ENCODE results near the gene TLL2.

TLL2 gene

GRCh38 chr10:96397902-96398301 lies 115.8 kb downstream of the TLL2 start:
- no peaks in the 10 kb centered on the region for H3F3A ChIP-seq (ENCODE audit: low read depth)
- H3K36me3 ChIP-seq (ENCODE audit: insufficient read depth, low read length): no peaks in the 10 kb centered on the region
- no peaks in the 10 kb centered on the region for H3K4me1 ChIP-seq (ENCODE audit: insufficient read depth, low read length, poor library complexity, severe bottlenecking)
- no peaks in the 10 kb centered on the region for H3K9me2 ChIP-seq (replicated peaks; ENCODE audit: low read depth, low read length)
- no peak for TF ChIP-seq CTCF (conservative IDR thresholded peaks at IDR 0.05; ENCODE audit: low read length)
- TF ChIP-seq EZH2phosphoT487 (IDR thresholded peaks at IDR 0.05; ENCODE audit: borderline replicate concordance): no peak
- no peaks in the 10 kb centered on the region for H3K9me3 ChIP-seq (ENCODE audit: insufficient read depth, low read depth, low read length)
- H3K27me3 ChIP-seq (ENCODE audit: insufficient read depth, low read length, poor library complexity, severe bottlenecking): no peaks in the 10 kb centered on the region
- no peaks in the 10 kb centered on the region for H4K20me1 ChIP-seq (ENCODE audit: insufficient read depth, low read length, poor library complexity, severe bottlenecking)
- no peaks in the 10 kb centered on the region for H3K79me2 ChIP-seq (ENCODE audit: insufficient read depth, low read length)
- no peak overlapping the region for H3K4me2 ChIP-seq (ENCODE audit: low read depth, low read length, poor library complexity, severe bottlenecking)
- H2AFZ ChIP-seq (ENCODE audit: low read length): no peak overlapping the region
- H3K4me3 ChIP-seq (ENCODE audit: low read length, poor library complexity, severe bottlenecking): no peak overlapping the region
- no peak overlapping the region for H3K9ac ChIP-seq (ENCODE audit: low read depth, low read length, poor library complexity, severe bottlenecking)

- Histone ChIP-seq H2AFZ (ENCODE audit: low read length) (no peak overlapping the region), H3K27me3 (ENCODE audit: insufficient read depth, low read length, poor library complexity, severe bottlenecking) (no peaks in the 10 kb centered on the region), H3F3A (ENCODE audit: low read depth) (no peaks in the 10 kb centered on the region), H3K4me3 (ENCODE audit: low read length, poor library complexity, severe bottlenecking) (no peak overlapping the region), H3K4me2 (ENCODE audit: low read depth, low read length, poor library complexity, severe bottlenecking) (no peak overlapping the region), H3K4me1 (ENCODE audit: insufficient read depth, low read length, poor library complexity, severe bottlenecking) (no peaks in the 10 kb centered on the region), H3K79me2 (ENCODE audit: insufficient read depth, low read length) (no peaks in the 10 kb centered on the region), H3K36me3 (ENCODE audit: insufficient read depth, low read length) (no peaks in the 10 kb centered on the region), H4K20me1 (ENCODE audit: insufficient read depth, low read length, poor library complexity, severe bottlenecking) (no peaks in the 10 kb centered on the region), H3K9me3 (ENCODE audit: insufficient read depth, low read depth, low read length) (no peaks in the 10 kb centered on the region), H3K9me2 (replicated peaks; ENCODE audit: low read depth, low read length) (no peaks in the 10 kb centered on the region), H3K9ac (ENCODE audit: low read depth, low read length, poor library complexity, severe bottlenecking) (no peak overlapping the region)
- TF ChIP-seq EZH2phosphoT487 (IDR thresholded peaks at IDR 0.05; ENCODE audit: borderline replicate concordance): no peak
- peak; percentile 84 for TF ChIP-seq CTCF (conservative IDR thresholded peaks at IDR 0.05; ENCODE audit: low read length)
Observed at GRCh38 chr10:96395931-96396877, 117.5 kb downstream of the TLL2 start.

GRCh38 chr10:96390460-96390864 lies 123.3 kb downstream of the TLL2 start:
- H3K9me2 ChIP-seq (replicated peaks; ENCODE audit: low read depth, low read length): no peaks in the 10 kb centered on the region
- no peak overlapping the region for H3K4me2 ChIP-seq (ENCODE audit: low read depth, low read length, poor library complexity, severe bottlenecking)
- no peaks in the 10 kb centered on the region for H3F3A ChIP-seq (ENCODE audit: low read depth)
- H3K9ac ChIP-seq (ENCODE audit: low read depth, low read length, poor library complexity, severe bottlenecking): no peak overlapping the region
- H3K79me2 ChIP-seq (ENCODE audit: insufficient read depth, low read length): no peaks in the 10 kb centered on the region
- H2AFZ ChIP-seq (ENCODE audit: low read length): no peak overlapping the region
- H3K36me3 ChIP-seq (ENCODE audit: insufficient read depth, low read length): no peaks in the 10 kb centered on the region
- H4K20me1 ChIP-seq (ENCODE audit: insufficient read depth, low read length, poor library complexity, severe bottlenecking): no peaks in the 10 kb centered on the region
- no peaks in the 10 kb centered on the region for H3K9me3 ChIP-seq (ENCODE audit: insufficient read depth, low read depth, low read length)
- no peaks in the 10 kb centered on the region for H3K4me1 ChIP-seq (ENCODE audit: insufficient read depth, low read length, poor library complexity, severe bottlenecking)
- H3K27me3 ChIP-seq (ENCODE audit: insufficient read depth, low read length, poor library complexity, severe bottlenecking): no peaks in the 10 kb centered on the region
- no peak for TF ChIP-seq EZH2phosphoT487 (IDR thresholded peaks at IDR 0.05; ENCODE audit: borderline replicate concordance)
- TF ChIP-seq CTCF (conservative IDR thresholded peaks at IDR 0.05; ENCODE audit: low read length): no peak
- no peak overlapping the region for H3K4me3 ChIP-seq (ENCODE audit: low read length, poor library complexity, severe bottlenecking)

All from Loucy (cell line).